ENCODE measurements around the gene EMSY. TPM values are rescaled to one million over a fixed set of nuclear protein-coding genes. Genes with fewer than 3 reads are reported as not detected.
"Not testable (repeated sequence)": the region's sequence is repeated elsewhere in the genome, so short reads cannot be mapped to it uniquely, and the experiment has no call there.

EMSY gene
- total RNA-seq, 2 donors from 2014 or later: 25.3 to 34.6 TPM

DNA sequence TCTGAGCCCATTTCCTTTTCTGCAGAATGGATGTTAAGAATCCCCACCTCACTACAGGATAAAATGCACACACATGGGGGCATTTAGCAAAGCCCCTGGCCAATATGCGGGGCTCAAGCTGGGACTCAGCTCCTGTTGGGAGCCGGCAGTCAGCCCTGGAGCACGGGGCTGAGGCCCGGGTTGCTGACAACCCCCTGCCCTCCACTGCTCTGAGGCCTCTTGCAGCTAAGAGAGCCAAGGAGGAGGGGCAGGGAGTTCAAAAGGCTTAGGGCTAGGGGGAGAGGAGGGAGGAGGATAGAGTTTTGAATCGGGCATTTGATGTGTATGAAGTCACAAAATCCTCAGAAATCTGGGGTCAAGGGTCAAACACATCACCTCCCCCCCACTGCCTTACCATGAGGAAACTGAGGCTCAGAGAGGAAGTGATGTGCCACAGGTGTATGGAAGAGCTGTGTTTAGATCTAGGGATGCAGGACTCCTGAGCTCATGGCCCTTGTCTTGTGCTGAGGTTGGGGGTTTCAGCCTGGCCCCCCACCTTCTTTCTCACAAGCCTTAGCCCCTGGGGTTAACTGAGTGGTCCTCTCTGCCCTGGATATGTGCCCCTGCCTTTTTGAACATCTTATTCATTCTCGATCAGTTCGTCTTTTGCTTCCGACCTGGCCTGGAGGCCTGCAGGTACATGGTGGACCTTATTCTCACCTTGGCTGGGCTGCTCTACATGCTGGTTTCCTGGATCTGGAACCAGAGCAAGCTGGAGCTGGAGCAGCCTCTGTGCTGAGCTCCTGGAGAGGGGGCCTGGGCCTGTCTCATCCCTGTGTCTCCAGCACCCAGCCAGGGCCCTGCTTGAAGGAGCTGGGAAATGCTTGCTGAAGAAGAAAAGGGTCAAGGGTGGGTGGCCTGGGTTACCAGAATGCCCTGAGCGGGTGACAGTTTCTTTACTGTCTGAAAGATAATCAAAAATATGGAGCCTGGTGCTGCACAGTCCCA is 145.4 kb downstream of the EMSY start:
- H3K27ac Mint-ChIP-seq: peak overlapping the region; percentile 57
- H3K4me1 Mint-ChIP-seq: peaks cover 16% of the 10 kb centered on the region
- H3K27me3 Mint-ChIP-seq: no peaks in the 10 kb centered on the region
- H3K9me3 ChIP-seq (ENCODE audit: control insufficient read depth, low read length, poor library complexity, severe bottlenecking): no peaks in the 10 kb centered on the region
- no peak overlapping the region for H3K4me3 Mint-ChIP-seq
- no peak for ATAC-seq
- DNase-seq: no peak
- no peaks in the 10 kb centered on the region for H3K36me3 Mint-ChIP-seq (ENCODE audit: low read depth)

DNA sequence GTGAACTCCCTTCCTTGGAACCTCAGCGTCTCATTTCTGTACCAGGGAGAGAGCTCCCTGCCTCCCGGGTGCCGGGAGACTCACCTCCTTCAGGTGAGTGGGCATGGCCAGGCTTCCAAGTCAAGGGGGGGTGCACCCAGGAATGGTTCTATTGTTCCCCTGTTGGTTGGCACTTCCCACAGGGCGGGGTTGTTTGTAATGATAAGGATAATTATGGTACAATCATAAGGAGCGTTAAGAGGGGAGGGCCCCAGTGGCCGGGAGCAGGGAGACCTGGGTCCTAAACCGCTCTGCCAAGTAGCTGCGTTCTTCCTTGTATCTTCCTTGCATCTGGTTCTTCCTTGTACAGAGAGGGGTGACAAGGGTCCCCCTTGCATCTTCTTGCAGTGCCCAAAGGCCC is 146.6 kb downstream of the EMSY start:
- Mint-ChIP-seq H3K36me3 (ENCODE audit: low read depth) (no peaks in the 10 kb centered on the region), H3K4me3 (no peak overlapping the region), H3K27ac (no peak overlapping the region), H3K4me1 (peaks cover 16% of the 10 kb centered on the region), H3K27me3 (no peaks in the 10 kb centered on the region)
- ATAC-seq: no peak
- DNase-seq: no peak
- H3K9me3 ChIP-seq (ENCODE audit: control insufficient read depth, low read length, poor library complexity, severe bottlenecking): no peaks in the 10 kb centered on the region

DNA sequence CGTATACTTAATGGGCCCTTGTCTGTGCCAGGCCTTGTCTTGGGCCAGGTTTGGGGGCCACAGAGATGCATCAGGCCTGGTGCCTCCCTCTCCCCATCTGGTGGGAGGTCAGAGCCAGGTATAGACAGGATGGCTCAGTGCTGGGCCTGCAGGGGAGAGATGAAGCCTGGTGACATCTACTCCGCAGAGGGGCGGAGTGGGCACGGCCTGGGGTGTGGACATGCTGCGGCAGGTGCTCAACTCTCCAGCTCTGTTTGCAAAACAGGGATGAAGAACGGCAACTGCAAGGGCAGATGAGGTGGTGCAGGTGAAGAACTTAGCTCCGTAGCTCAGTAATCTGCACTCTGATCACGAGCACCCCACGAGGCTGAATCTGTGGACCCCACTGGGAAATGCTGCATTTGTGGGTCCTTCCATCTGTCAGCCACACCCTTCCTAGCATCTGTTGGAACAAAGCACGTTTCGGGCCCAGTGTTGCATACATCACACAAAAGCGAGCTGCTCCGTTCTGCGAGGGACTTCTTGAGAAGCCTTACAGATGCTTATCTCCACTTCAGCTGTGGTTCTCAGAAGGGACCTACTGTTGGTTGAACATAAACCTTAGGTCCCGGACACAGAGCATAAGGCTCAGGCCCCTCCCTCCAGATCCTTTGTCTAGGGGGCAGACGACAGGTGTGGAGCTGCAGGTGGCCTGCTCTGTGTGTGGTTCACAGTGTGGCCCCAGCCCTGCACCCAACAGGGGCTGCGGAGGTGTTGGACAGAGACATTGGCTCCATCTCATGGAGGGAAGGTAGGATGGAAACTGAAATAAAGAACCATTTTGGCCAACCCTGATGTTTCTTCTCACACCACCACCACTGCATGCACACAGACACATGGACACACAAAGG is 147.5 kb downstream of the EMSY start:
- peaks cover 19% of the 10 kb centered on the region for H3K4me1 Mint-ChIP-seq
- ATAC-seq (no peak), DNase-seq (no peak)
- H3K36me3 Mint-ChIP-seq (ENCODE audit: low read depth): no peaks in the 10 kb centered on the region
- no peak overlapping the region for H3K27ac Mint-ChIP-seq
- no peak overlapping the region for H3K4me3 Mint-ChIP-seq
- no peaks in the 10 kb centered on the region for H3K9me3 ChIP-seq (ENCODE audit: control insufficient read depth, low read length, poor library complexity, severe bottlenecking)
- no peaks in the 10 kb centered on the region for H3K27me3 Mint-ChIP-seq

DNA sequence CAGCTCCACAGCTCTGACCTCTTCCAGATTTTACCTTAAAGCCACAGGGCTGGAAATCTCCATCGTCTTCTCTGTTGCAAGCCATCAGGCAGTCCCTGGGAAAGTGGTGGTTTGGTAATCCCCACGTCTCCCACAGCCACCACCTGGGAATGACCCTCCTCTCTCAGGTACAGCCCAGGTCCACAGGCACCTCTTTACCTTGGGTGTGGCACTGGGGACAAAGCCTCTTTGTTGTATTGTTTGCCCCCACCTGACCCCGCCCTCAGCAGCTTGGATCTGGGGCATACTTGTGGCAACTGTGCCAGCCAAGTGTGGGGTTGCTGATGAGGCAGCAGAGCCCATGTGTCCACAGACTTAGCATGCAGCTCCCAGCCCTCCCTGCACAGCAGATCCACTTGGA is 148.1 kb downstream of the EMSY start:
- H3K9me3 ChIP-seq (ENCODE audit: control insufficient read depth, low read length, poor library complexity, severe bottlenecking): no peaks in the 10 kb centered on the region
- no peaks in the 10 kb centered on the region for H3K27me3 Mint-ChIP-seq
- H3K36me3 Mint-ChIP-seq (ENCODE audit: low read depth): no peaks in the 10 kb centered on the region
- H3K4me3 Mint-ChIP-seq: no peak overlapping the region
- ATAC-seq: no peak
- peaks cover 18% of the 10 kb centered on the region for H3K4me1 Mint-ChIP-seq
- DNase-seq: no peak
- no peak overlapping the region for H3K27ac Mint-ChIP-seq

DNA sequence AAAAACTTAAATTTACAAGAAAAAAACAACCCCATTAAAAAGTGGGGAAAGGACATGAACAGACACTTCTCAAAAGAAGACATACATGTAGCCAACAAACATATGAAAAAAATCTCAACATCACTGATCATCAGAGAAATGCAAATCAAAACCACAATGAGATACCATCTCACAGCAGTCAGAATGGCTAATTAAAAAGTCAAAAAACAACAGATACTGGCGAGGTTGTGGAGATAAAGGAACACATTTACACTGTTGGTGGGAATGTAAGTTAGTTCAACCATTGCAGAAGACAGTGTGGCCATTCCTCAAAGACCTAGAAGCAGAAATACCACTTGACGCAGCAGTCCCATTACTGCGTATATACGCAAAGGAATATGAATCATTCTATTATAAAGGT is 150.3 kb downstream of the EMSY start:
- not testable (repeated sequence) for H3K27me3 Mint-ChIP-seq; H3K36me3 Mint-ChIP-seq (ENCODE audit: low read depth); H3K4me3 Mint-ChIP-seq; H3K9me3 ChIP-seq (ENCODE audit: control insufficient read depth, low read length, poor library complexity, severe bottlenecking); DNase-seq; H3K27ac Mint-ChIP-seq; ATAC-seq
- H3K4me1 Mint-ChIP-seq: peaks cover 12% of the 10 kb centered on the region

DNA sequence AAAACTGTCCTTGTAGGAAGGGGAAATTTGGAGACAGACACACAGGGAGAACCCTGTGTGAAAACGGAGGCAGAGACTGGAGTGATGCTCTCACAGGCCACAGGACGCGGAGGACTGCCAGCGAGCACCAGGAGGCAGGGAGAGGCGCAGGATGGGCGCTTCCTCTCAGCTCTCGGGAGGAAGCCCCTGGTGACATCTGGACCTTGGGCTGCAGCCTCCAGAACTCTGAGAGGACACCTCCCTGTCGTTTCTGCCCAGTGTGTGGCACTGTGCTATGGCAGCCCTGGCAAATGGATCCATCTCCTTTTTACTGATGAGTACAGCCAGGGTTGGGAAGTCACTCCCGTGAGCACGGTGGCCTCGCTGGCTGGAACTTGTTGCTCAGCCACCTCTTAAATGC is 151.8 kb downstream of the EMSY start:
- H3K9me3 ChIP-seq (ENCODE audit: control insufficient read depth, low read length, poor library complexity, severe bottlenecking): no peaks in the 10 kb centered on the region
- no peak overlapping the region for H3K27ac Mint-ChIP-seq
- no peak for ATAC-seq
- H3K27me3 Mint-ChIP-seq: no peaks in the 10 kb centered on the region
- H3K4me1 Mint-ChIP-seq: peaks cover 7% of the 10 kb centered on the region
- no peak for DNase-seq
- H3K4me3 Mint-ChIP-seq: no peak overlapping the region
- H3K36me3 Mint-ChIP-seq (ENCODE audit: low read depth): no peaks in the 10 kb centered on the region

DNA sequence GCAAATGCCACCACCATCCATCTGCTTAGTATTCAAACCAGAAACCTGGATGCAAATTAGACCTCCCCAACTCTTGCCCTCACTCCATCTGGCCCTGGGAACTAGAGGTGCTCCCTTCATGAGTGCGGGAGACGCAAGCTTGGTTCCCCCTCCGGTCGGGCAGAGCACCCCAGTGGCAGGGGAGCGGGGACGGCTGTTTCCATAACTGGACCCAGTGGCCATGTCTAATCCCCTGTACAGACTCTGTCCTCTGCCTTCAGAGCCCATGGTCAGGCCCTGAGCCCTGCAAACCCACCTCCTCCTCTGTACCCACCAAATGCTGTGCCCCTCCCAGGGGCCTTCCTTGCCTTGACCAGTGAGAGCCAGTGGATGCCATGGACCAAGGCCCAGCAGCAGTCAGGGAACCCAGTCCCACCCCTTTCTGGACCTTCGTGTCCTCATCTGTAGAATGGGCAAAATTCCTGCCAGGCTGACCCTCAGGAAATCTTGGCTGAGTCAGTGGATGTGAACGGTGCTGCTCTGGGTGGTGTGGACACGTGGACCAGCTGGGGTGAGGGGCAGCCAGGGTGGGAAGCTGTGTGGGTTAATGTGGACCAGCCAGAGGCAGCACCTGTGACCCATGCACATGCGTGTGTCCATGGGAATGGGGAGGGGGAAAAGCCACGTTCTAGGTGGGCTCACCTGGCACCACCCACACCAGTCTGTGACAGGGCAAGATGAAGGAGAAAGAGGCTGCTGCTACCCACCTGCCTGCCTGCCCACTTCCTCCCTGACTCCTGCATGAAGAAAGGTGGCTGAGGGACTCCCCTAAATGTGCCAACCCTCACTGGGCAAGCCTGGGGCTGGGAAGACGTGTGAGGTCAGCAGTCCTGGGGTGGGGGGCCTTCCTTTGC is 153.0 kb downstream of the EMSY start:
- no peaks in the 10 kb centered on the region for H3K9me3 ChIP-seq (ENCODE audit: control insufficient read depth, low read length, poor library complexity, severe bottlenecking)
- no peaks in the 10 kb centered on the region for H3K27me3 Mint-ChIP-seq
- no peak overlapping the region for H3K4me3 Mint-ChIP-seq
- no peak for DNase-seq
- H3K36me3 Mint-ChIP-seq (ENCODE audit: low read depth): no peaks in the 10 kb centered on the region
- H3K4me1 Mint-ChIP-seq: peaks cover 7% of the 10 kb centered on the region
- no peak overlapping the region for H3K27ac Mint-ChIP-seq
- no peak for ATAC-seq

DNA sequence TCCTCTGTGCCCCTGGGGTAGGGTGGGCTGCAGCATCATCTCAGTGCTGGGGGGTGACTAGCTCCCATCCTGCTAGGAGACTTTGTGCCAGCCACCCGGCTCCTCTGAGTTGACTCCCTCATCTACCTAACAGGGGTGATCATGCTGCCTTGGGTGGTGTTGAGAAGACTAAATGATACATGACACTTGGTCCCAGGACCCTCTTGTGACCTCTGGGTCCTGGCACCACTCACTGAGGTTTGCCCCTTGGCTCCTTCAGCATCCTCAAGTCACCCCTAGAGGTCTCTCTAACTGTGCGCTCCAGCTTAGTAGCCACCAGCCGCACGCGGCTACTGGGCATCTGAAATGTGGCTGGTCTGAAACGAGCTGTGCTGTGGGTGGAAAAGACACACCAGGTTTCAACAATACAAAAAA is 153.6 kb downstream of the EMSY start:
- no peak overlapping the region for H3K27ac Mint-ChIP-seq
- DNase-seq (no peak), ATAC-seq (peak; percentile 28)
- H3K4me3 Mint-ChIP-seq: no peak overlapping the region
- H3K27me3 Mint-ChIP-seq: no peaks in the 10 kb centered on the region
- peaks cover 7% of the 10 kb centered on the region for H3K4me1 Mint-ChIP-seq
- no peaks in the 10 kb centered on the region for H3K36me3 Mint-ChIP-seq (ENCODE audit: low read depth)
- H3K9me3 ChIP-seq (ENCODE audit: control insufficient read depth, low read length, poor library complexity, severe bottlenecking): no peaks in the 10 kb centered on the region

DNA sequence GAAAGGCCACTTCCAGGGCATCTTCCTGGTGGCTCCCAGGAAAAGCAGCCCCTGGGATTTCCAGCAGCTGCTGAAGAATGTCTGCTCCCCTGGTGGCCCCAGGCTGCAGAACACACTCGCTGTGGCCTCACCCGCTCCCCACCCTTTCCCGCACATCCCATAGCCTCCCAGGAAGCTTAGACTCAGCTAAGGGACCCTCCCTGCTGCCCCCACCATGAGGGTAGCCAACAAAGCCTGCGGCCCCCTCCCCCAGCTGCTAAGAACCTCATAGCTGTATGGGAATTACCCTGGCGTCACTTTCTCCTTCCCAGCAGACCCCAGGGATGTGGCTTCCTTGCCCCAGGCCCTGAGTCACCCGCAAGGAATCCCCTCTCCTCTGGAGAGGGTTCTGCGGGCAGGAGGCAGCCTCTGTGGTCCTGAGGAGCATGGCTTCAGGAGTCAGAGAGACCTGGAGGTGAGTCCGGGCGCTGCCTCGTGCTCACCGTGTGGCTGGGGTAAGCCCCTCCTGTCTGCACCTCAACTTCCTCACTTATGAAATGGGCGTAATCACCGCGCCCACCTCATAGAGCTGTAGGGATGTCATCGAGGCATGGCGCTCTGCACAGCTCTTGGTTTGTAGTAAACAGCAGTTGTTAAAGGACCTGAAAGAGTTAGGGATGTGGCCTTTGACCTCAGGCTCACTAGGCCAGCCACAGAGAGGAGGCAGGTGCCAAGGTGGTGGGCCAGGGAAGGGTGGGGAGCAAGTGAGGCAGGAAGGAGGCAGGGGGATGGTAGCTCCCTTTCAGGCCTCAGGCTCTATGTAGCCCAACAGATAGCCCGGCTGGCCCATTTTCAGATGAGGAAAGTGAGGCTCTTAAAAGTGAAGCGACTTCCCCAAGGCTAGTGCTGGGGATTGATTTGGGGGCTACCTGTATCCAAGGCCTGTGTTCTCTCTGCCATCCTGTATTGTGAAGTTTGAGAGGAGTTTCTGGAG is 154.5 kb downstream of the EMSY start:
- no peaks in the 10 kb centered on the region for H3K9me3 ChIP-seq (ENCODE audit: control insufficient read depth, low read length, poor library complexity, severe bottlenecking)
- Mint-ChIP-seq H3K27me3 (no peaks in the 10 kb centered on the region), H3K4me1 (peaks cover 7% of the 10 kb centered on the region), H3K27ac (no peak overlapping the region), H3K36me3 (ENCODE audit: low read depth) (peaks cover under 1% of the 10 kb centered on the region), H3K4me3 (no peak overlapping the region)
- DNase-seq (no peak), ATAC-seq (no peak)

DNA sequence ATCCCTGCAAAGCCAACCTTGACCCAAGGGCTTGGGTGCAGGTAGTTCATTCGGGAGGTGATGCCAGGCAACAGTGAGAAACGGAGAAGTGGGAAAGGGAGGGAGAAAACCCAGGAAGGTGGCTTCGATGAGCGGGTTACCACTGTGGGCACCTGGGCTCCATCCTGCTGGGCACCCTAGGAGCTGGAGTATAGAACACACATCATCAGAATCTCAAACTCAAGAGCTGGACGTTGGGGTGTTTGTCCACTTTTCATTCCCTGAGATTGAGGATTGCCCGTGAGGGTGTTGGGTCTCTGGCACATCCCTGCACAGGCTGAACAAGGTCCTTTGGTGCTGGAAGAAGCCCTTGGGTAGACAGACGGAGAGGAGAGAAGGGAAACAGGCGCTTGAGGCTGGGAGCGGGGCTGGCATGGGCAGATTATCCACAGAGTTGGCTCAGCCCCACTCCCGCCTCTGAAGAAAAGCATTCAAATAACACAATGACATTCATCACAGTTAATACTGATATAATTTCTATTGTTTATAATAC is 155.4 kb downstream of the EMSY start:
- no peaks in the 10 kb centered on the region for H3K9me3 ChIP-seq (ENCODE audit: control insufficient read depth, low read length, poor library complexity, severe bottlenecking)
- Mint-ChIP-seq H3K36me3 (ENCODE audit: low read depth) (peaks cover 3% of the 10 kb centered on the region), H3K27me3 (no peaks in the 10 kb centered on the region), H3K4me3 (no peak overlapping the region), H3K27ac (no peak overlapping the region), H3K4me1 (peaks cover 5% of the 10 kb centered on the region)
- no peak for DNase-seq
- ATAC-seq: no peak

DNA sequence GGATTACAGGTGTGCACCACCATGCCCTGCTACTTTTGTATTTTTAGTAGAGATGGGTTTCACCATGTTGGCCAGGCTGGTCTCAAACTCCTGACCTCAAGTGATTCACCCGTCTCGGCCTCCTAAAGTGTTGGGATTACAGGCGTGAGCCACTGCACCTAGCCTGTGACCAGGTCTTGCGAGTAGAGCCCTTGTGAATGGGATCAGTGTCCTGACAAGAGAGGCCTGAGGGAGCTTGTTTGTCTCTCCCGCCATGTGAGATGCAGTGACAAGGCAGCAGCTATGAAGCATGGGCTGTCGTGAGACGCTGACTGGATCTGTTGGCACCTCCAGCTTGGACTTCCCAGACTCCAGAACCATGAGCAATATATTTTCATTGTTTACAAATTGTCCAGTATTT is 156.5 kb downstream of the EMSY start:
- Mint-ChIP-seq H3K27me3 (no peaks in the 10 kb centered on the region), H3K4me1 (peaks cover 5% of the 10 kb centered on the region), H3K4me3 (no peak overlapping the region), H3K36me3 (ENCODE audit: low read depth) (peaks cover 5% of the 10 kb centered on the region), H3K27ac (no peak overlapping the region)
- no peaks in the 10 kb centered on the region for H3K9me3 ChIP-seq (ENCODE audit: control insufficient read depth, low read length, poor library complexity, severe bottlenecking)
- ATAC-seq: no peak
- DNase-seq: no peak

DNA sequence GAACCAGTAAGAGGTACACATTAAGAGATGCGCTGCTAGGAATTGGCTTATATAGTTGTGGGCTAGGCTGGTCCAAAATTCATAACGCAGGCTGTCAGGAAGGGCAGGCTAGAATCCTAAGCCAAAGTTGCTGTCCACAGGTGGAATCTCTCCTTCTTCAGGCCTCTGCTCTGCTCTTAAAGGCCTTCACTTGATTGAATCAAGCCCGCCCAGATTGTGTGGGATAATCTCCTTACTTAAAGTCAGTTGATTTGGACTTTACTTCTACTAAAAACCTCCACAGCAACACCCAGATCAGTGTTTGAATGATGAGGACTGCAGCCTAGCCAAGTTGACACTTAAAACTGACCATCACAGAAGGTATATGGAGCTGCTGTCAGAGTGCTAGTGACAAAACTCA is 156.9 kb downstream of the EMSY start:
- no peak overlapping the region for H3K4me3 Mint-ChIP-seq
- H3K9me3 ChIP-seq (ENCODE audit: control insufficient read depth, low read length, poor library complexity, severe bottlenecking): no peaks in the 10 kb centered on the region
- ATAC-seq (no peak), DNase-seq (no peak)
- H3K27ac Mint-ChIP-seq: no peak overlapping the region
- H3K4me1 Mint-ChIP-seq: peaks cover 5% of the 10 kb centered on the region
- H3K27me3 Mint-ChIP-seq: no peaks in the 10 kb centered on the region
- H3K36me3 Mint-ChIP-seq (ENCODE audit: low read depth): peaks cover 5% of the 10 kb centered on the region

Measured in T-helper 17 cell (primary cell).